Measurements from ENCODE around the gene CACFD1. TPM values are rescaled to one million over a fixed set of nuclear protein-coding genes. Genes with fewer than 3 reads are reported as not detected.
"Not testable (repeated sequence)": the region's sequence is repeated elsewhere in the genome, so short reads cannot be mapped to it uniquely, and the experiment has no call there.

CACFD1 gene
- polyA plus RNA-seq, 3 donors: 5.0 to 6.7 (median 5.1) TPM

- H4K20me1 ChIP-seq (ENCODE audit: insufficient read depth, low read length): no peaks in the 10 kb centered on the region
- no peaks in the 10 kb centered on the region for H3K79me2 ChIP-seq (ENCODE audit: insufficient read depth, low read length)
- H3K4me2 ChIP-seq (replicated peaks; ENCODE audit: extremely low read depth, low read length, poor library complexity, severe bottlenecking): no peak overlapping the region
- WGBS (ENCODE audit: insufficient coverage): 92% methylated on average over 9 of the region's 13 CpGs
- H3K9me3 Mint-ChIP-seq: no peaks in the 10 kb centered on the region
- TF ChIP-seq CTCF (IDR thresholded peaks at IDR 0.05): no peak
- no peaks in the 10 kb centered on the region for H3K27me3 ChIP-seq (ENCODE audit: control insufficient read depth in 2 of 2, insufficient read depth in 2 of 2, low read length in 2 of 2)
- no peak overlapping the region for H3K4me3 Mint-ChIP-seq
- no peaks in the 10 kb centered on the region for H3K4me1 Mint-ChIP-seq
- intact Hi-C loops (cut with micrococcal nuclease): no loop called here
- H3K4me3 ChIP-seq (replicated peaks in 1 of 3; ENCODE audit: low read depth in 2 of 3, low read length in 3 of 3): no peak overlapping the region
- H3K27ac Mint-ChIP-seq: no peak overlapping the region
- no peaks in the 10 kb centered on the region for H3K4me1 ChIP-seq (ENCODE audit: control insufficient read depth in 1 of 2, insufficient read depth in 2 of 2, low read length in 2 of 2)
- H3K9me3 ChIP-seq (replicated peaks in 1 of 2; ENCODE audit: control insufficient read depth in 1 of 2, insufficient read depth in 1 of 2, low read length in 2 of 2): no peaks in the 10 kb centered on the region
- H3K36me3 Mint-ChIP-seq: no peaks in the 10 kb centered on the region
- DNase-seq: no peak
- no peak overlapping the region for H3K27ac ChIP-seq (ENCODE audit: low read depth in 1 of 2, low read length in 2 of 2)
- peaks cover 3 to 15% (median 3%) of the 10 kb centered on the region in 3 donors for H3K27me3 Mint-ChIP-seq (ENCODE audit: low read depth in 3 of 3)
- no peak overlapping the region for H3K9ac ChIP-seq (ENCODE audit: insufficient read depth, low read length, poor library complexity, severe bottlenecking)
- H3K36me3 ChIP-seq (replicated peaks in 1 of 2; ENCODE audit: control insufficient read depth in 1 of 2, insufficient read depth in 2 of 2, low read length in 2 of 2): no peaks in the 10 kb centered on the region
- H2AFZ ChIP-seq (ENCODE audit: insufficient read depth, low read depth, low read length, poor library complexity, severe bottlenecking): no peak overlapping the region
Observed at GRCh38 chr9:133448487-133448972, 11.2 kb upstream of the CACFD1 start.

GRCh38 chr9:133449760-133450159, 10.0 kb upstream of the CACFD1 start:
- Histone ChIP-seq H3K9ac (ENCODE audit: insufficient read depth, low read length, poor library complexity, severe bottlenecking) (no peak overlapping the region), H3K36me3 (replicated peaks in 1 of 2; ENCODE audit: control insufficient read depth in 1 of 2, insufficient read depth in 2 of 2, low read length in 2 of 2) (no peaks in the 10 kb centered on the region), H4K20me1 (ENCODE audit: insufficient read depth, low read length) (no peaks in the 10 kb centered on the region), H3K27ac (ENCODE audit: low read depth in 1 of 2, low read length in 2 of 2) (no peak overlapping the region), H3K4me1 (ENCODE audit: control insufficient read depth in 1 of 2, insufficient read depth in 2 of 2, low read length in 2 of 2) (no peaks in the 10 kb centered on the region), H3K9me3 (replicated peaks in 1 of 2; ENCODE audit: control insufficient read depth in 1 of 2, insufficient read depth in 1 of 2, low read length in 2 of 2) (no peaks in the 10 kb centered on the region), H3K4me3 (replicated peaks in 1 of 3; ENCODE audit: low read depth in 2 of 3, low read length in 3 of 3) (no peak overlapping the region), H2AFZ (ENCODE audit: insufficient read depth, low read depth, low read length, poor library complexity, severe bottlenecking) (no peak overlapping the region), H3K27me3 (ENCODE audit: control insufficient read depth in 2 of 2, insufficient read depth in 2 of 2, low read length in 2 of 2) (no peaks in the 10 kb centered on the region), H3K79me2 (ENCODE audit: insufficient read depth, low read length) (no peaks in the 10 kb centered on the region), H3K4me2 (replicated peaks; ENCODE audit: extremely low read depth, low read length, poor library complexity, severe bottlenecking) (no peak overlapping the region)
- no peak overlapping the region for H3K4me3 Mint-ChIP-seq
- no peak for TF ChIP-seq CTCF (IDR thresholded peaks at IDR 0.05)
- H3K4me1 Mint-ChIP-seq: no peaks in the 10 kb centered on the region
- H3K27ac Mint-ChIP-seq: no peak overlapping the region
- no peaks in the 10 kb centered on the region for H3K9me3 Mint-ChIP-seq
- 97% methylated on average over 11 of the region's 12 CpGs for WGBS (ENCODE audit: insufficient coverage)
- H3K27me3 Mint-ChIP-seq (ENCODE audit: low read depth in 3 of 3): peaks cover 3 to 15% (median 5%) of the 10 kb centered on the region in 3 donors
- no peak for DNase-seq
- no peaks in the 10 kb centered on the region for H3K36me3 Mint-ChIP-seq
- intact Hi-C loops (cut with micrococcal nuclease): loop anchor here in 1 of 2 donors (10.0 kb wide), 1 partner anchor 575 kb away; the partner anchor contains the start of gene BRD3OS

- H3K27me3 Mint-ChIP-seq (ENCODE audit: low read depth in 3 of 3): peaks cover 1 to 12% (median 5%) of the 10 kb centered on the region in 3 donors
- H3K9me3 Mint-ChIP-seq; H3K4me3 Mint-ChIP-seq; H3K27me3 ChIP-seq (ENCODE audit: control insufficient read depth in 2 of 2, insufficient read depth in 2 of 2, low read length in 2 of 2); H3K79me2 ChIP-seq (ENCODE audit: insufficient read depth, low read length); H3K4me1 ChIP-seq (ENCODE audit: control insufficient read depth in 1 of 2, insufficient read depth in 2 of 2, low read length in 2 of 2); H3K36me3 Mint-ChIP-seq; H2AFZ ChIP-seq (ENCODE audit: insufficient read depth, low read depth, low read length, poor library complexity, severe bottlenecking); H3K4me1 Mint-ChIP-seq; H3K27ac ChIP-seq (ENCODE audit: low read depth in 1 of 2, low read length in 2 of 2); H3K4me2 ChIP-seq (replicated peaks; ENCODE audit: extremely low read depth, low read length, poor library complexity, severe bottlenecking); H4K20me1 ChIP-seq (ENCODE audit: insufficient read depth, low read length); H3K9ac ChIP-seq (ENCODE audit: insufficient read depth, low read length, poor library complexity, severe bottlenecking); DNase-seq; H3K27ac Mint-ChIP-seq; H3K9me3 ChIP-seq (replicated peaks in 1 of 2; ENCODE audit: control insufficient read depth in 1 of 2, insufficient read depth in 1 of 2, low read length in 2 of 2); H3K36me3 ChIP-seq (replicated peaks in 1 of 2; ENCODE audit: control insufficient read depth in 1 of 2, insufficient read depth in 2 of 2, low read length in 2 of 2); H3K4me3 ChIP-seq (replicated peaks in 1 of 3; ENCODE audit: low read depth in 2 of 3, low read length in 3 of 3): not testable (repeated sequence)
- intact Hi-C loops (cut with micrococcal nuclease): loop anchor here in 1 of 2 donors (10.0 kb wide), 1 partner anchor 573 kb away; the partner anchor contains the start of gene BRD3OS
- no CpG with 5 or more reads among the region's 5 CpGs for WGBS (ENCODE audit: insufficient coverage)
Observed at GRCh38 chr9:133451865-133452264, 7.9 kb upstream of the CACFD1 start.
